Femur (tissue), 1 donor: ENCODE data around the gene LMO2.

Experiments used
- DNase-seq: peaks from one replicate; pipeline ENCODE4 v3.0.0-alpha.2; 2017

The LMO2 gene

GRCh38 chr11:33913991-33914390 is 22.1 kb upstream of the LMO2 start:
- DNase-seq = no peak

- DNase-seq = peak; percentile 39
Measured at GRCh38 chr11:33912405-33913361, 20.8 kb upstream of the LMO2 start.

- DNase-seq = no peak
Measured at GRCh38 chr11:33910958-33911339, 19.1 kb upstream of the LMO2 start.

- no peak for DNase-seq
Measured at GRCh38 chr11:33910296-33910957, 18.6 kb upstream of the LMO2 start.

GRCh38 chr11:33909552-33909951 is 17.7 kb upstream of the LMO2 start:
- DNase-seq = no peak

GRCh38 chr11:33909150-33909549 is 17.3 kb upstream of the LMO2 start:
- DNase-seq = no peak

GRCh38 chr11:33907421-33907820 is 15.5 kb upstream of the LMO2 start:
- no peak for DNase-seq

- no peak for DNase-seq
Measured at GRCh38 chr11:33906484-33907186, 14.8 kb upstream of the LMO2 start.

GRCh38 chr11:33904102-33904501 is 12.2 kb upstream of the LMO2 start:
- no peak for DNase-seq

GRCh38 chr11:33900159-33900840 is 8.4 kb upstream of the LMO2 start:
- no peak for DNase-seq

- DNase-seq = peak; percentile 91
Measured at GRCh38 chr11:33899400-33900037, 7.6 kb upstream of the LMO2 start.

- no peak for DNase-seq
Measured at GRCh38 chr11:33898957-33899356, 7.1 kb upstream of the LMO2 start.

- DNase-seq = no peak
Measured at GRCh38 chr11:33897761-33898375, 6.0 kb upstream of the LMO2 start.

GRCh38 chr11:33896911-33897310 is 5.0 kb upstream of the LMO2 start:
- no peak for DNase-seq

GRCh38 chr11:33895752-33896137 is 3.9 kb upstream of the LMO2 start:
- no peak for DNase-seq

GRCh38 chr11:33894398-33894746 is 2.5 kb upstream of the LMO2 start:
- no peak for DNase-seq

GRCh38 chr11:33893711-33894397 is 2.0 kb upstream of the LMO2 start:
- DNase-seq = peak; percentile 44

GRCh38 chr11:33892906-33893594 is 1.2 kb upstream of the LMO2 start:
- DNase-seq = no peak

- no peak for DNase-seq
Measured at GRCh38 chr11:33889821-33890378, 2.0 kb downstream of the LMO2 start.

- no peak for DNase-seq
Measured at GRCh38 chr11:33889296-33889695, 2.6 kb downstream of the LMO2 start.

- DNase-seq = no peak
Measured at GRCh38 chr11:33887886-33888285, 4.0 kb downstream of the LMO2 start.
